Ishikawa (cell line): ENCODE data around the gene FLOT1.

Experiments
- CEBPB ChIP-seq: IDR thresholded peaks from 2 replicates; pipeline ENCODE4 v1.6.1; 2012
- CREB1 ChIP-seq: IDR thresholded peaks from 2 replicates; pipeline ENCODE4 v1.6.1; 2012; ENCODE audit warnings: low read depth
- EP300 ChIP-seq: IDR thresholded peaks from 2 replicates; pipeline ENCODE4 v1.6.1; 2012; ENCODE audit warnings: borderline replicate concordance
- RAD21 ChIP-seq: IDR thresholded peaks from 2 replicates; pipeline ENCODE4 v1.6.1; 2012; ENCODE audit warnings: low read depth
- REST ChIP-seq: IDR thresholded peaks from 2 replicates; pipeline ENCODE4 v1.6.1; 2012; ENCODE audit warnings: low read depth, mild to moderate bottlenecking
- YY1 ChIP-seq: IDR thresholded peaks from 2 replicates; pipeline ENCODE4 v1.6.1; 2012; ENCODE audit warnings: low read depth
- ZBTB7A ChIP-seq: IDR thresholded peaks from 2 replicates; pipeline ENCODE4 v1.6.1; 2012; ENCODE audit warnings: low read depth
- TF ChIP-seq, protein P1 (sequence below): IDR thresholded peaks from 2 replicates; pipeline ENCODE4 v1.6.1; 2012

GRCh38 chr6:30778001-30778635 lies 35.6 kb upstream of the FLOT1 start:
- TF ChIP-seq CREB1 (no peak), EP300 (no peak), YY1 (no peak), REST (no peak), CEBPB (no peak), RAD21 (no peak), ZBTB7A (no peak)
- TF ChIP-seq, protein P1, sequence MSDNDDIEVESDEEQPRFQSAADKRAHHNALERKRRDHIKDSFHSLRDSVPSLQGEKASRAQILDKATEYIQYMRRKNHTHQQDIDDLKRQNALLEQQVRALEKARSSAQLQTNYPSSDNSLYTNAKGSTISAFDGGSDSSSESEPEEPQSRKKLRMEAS, result no peak
